HepG2 (cell line): ENCODE results near the gene KIF6. TPM values are rescaled to one million over a fixed set of nuclear protein-coding genes. Genes with fewer than 3 reads are reported as not detected.

Experiments
- CBX5 ChIP-seq: sonication (generic); formaldehyde crosslinking; IDR thresholded peaks from 2 replicates; pipeline ENCODE4 v1.4.0; 2020; ENCODE audit warnings: missing genetic modification reagents, borderline replicate concordance
- FOXM1 ChIP-seq: sonication (generic); formaldehyde crosslinking; IDR thresholded peaks from 2 replicates; pipeline ENCODE4 v1.5.0; 2020; ENCODE audit warnings: missing genetic modification reagents
- HDAC1 ChIP-seq: sonication (generic); formaldehyde crosslinking; IDR thresholded peaks from 2 replicates; pipeline ENCODE4 v1.5.1; 2020; ENCODE audit warnings: mild to moderate bottlenecking, missing genetic modification reagents
- MBD4 ChIP-seq: IDR thresholded peaks from 2 replicates; pipeline ENCODE4 v1.6.1; 2012; ENCODE audit warnings: low read length, inconsistent platforms, borderline replicate concordance
- NONO ChIP-seq, 2 experiments: fragments of 450-650 bp in 1 of 2; sonication (generic) in 1 of 2; formaldehyde crosslinking in 1 of 2; IDR thresholded peaks in 1 of 2; conservative IDR thresholded peaks in 1 of 2; 2 replicates each; pipeline versions ENCODE4 v1.6.1 to v1.8.0; 2017 to 2022; ENCODE audit warnings: mild to moderate bottlenecking in 1 of 2, missing genetic modification reagents in 1 of 2, moderate library complexity in 1 of 2
- POLR2A ChIP-seq, 2 experiments: IDR thresholded peaks; 2 replicates each; pipeline ENCODE4 v1.6.1; 2011; ENCODE audit warnings: low read depth in 2 of 2, low read length in 2 of 2, mild to moderate bottlenecking in 1 of 2, moderate library complexity in 1 of 2; ENCODE audit not compliant: insufficient read depth in 1 of 2
- PTBP1 ChIP-seq: fragments of 200-400 bp; formaldehyde crosslinking; IDR thresholded peaks from 2 replicates; pipeline ENCODE4 v1.6.1; 2018; ENCODE audit warnings: low read length, low read depth; ENCODE audit not compliant: poor library complexity, severe bottlenecking
- RFXANK ChIP-seq: IDR thresholded peaks from 2 replicates; pipeline ENCODE4 v1.6.1; 2016
- SIX4 ChIP-seq: sonication (generic); formaldehyde crosslinking; IDR thresholded peaks from 2 replicates; pipeline ENCODE4 v1.4.0; 2020; ENCODE audit warnings: missing genetic modification reagents
- TFAP4 ChIP-seq: sonication (generic); IDR thresholded peaks from 2 replicates; pipeline ENCODE4 v1.6.1; 2016; ENCODE audit warnings: low read depth, borderline replicate concordance
- ZNF598 ChIP-seq: sonication (generic); formaldehyde crosslinking; IDR thresholded peaks from 2 replicates; pipeline ENCODE4 v1.5.1; 2020; ENCODE audit warnings: mild to moderate bottlenecking, missing genetic modification reagents, borderline replicate concordance
- ZNF768 ChIP-seq: sonication (generic); formaldehyde crosslinking; IDR thresholded peaks from 2 replicates; pipeline ENCODE4 v1.4.0; 2020; ENCODE audit warnings: missing genetic modification reagents
- ZNF782 ChIP-seq: sonication (generic); formaldehyde crosslinking; IDR thresholded peaks from 2 replicates; pipeline ENCODE4 v1.4.0; 2020; ENCODE audit warnings: missing genetic modification reagents, mild to moderate bottlenecking, borderline replicate concordance
- ZSCAN22 ChIP-seq: sonication (generic); formaldehyde crosslinking; IDR thresholded peaks from 2 replicates; pipeline ENCODE4 v1.4.0; 2020; ENCODE audit warnings: mild to moderate bottlenecking, missing genetic modification reagents
- polyA plus RNA-seq, 8 experiments: library from polyadenylated mRNA; depleted of rRNA in 3 of 8; stranded (reverse) in 7 of 8; unstranded in 1 of 8; fragments of >200 nt; fragmentation: Illumina TruSeq in 4 of 8; extraction: Trizol in 4 of 8; gene quantifications; 2 replicates each; pipeline versions ENCODE4 v1.2.1 to v1.2.3, GENCODE V29; 2011 to 2016; ENCODE audit warnings: low read depth in 4 of 8, missing spikeins in 1 of 8, mixed read lengths in 1 of 8; ENCODE audit not compliant: insufficient read depth in 1 of 8
- total RNA-seq, 5 experiments: library from RNA; depleted of rRNA; stranded (reverse); fragments of >200 nt; fragmentation: Illumina TruSeq; extraction: Trizol; gene quantifications; 2 replicates each; pipeline ENCODE4 v1.2.3, GENCODE V29; 2016; ENCODE audit warnings: low read depth in 1 of 5
- TF ChIP-seq, protein P1 (sequence below): sonication (generic); formaldehyde crosslinking; IDR thresholded peaks from 2 replicates; pipeline ENCODE4 v1.8.0; 2022; ENCODE audit warnings: mild to moderate bottlenecking, missing genetic modification reagents
- TF ChIP-seq, protein P2 (sequence below): sonication (generic); formaldehyde crosslinking; IDR thresholded peaks from 2 replicates; pipeline ENCODE4 v1.8.0; 2022; ENCODE audit warnings: missing genetic modification reagents, low read depth, mild to moderate bottlenecking, borderline replicate concordance
- TF ChIP-seq, protein P3 (sequence below): sonication (generic); formaldehyde crosslinking; IDR thresholded peaks from 2 replicates; pipeline ENCODE4 v1.5.0; 2020; ENCODE audit warnings: mild to moderate bottlenecking, missing genetic modification reagents
- TF ChIP-seq, protein P4 (sequence below): sonication (generic); formaldehyde crosslinking; conservative IDR thresholded peaks from 2 replicates; pipeline ENCODE4 v1.4.0; 2020; ENCODE audit warnings: mild to moderate bottlenecking, missing genetic modification reagents, moderate library complexity
- TF ChIP-seq, protein P5 (sequence below): sonication (generic); formaldehyde crosslinking; IDR thresholded peaks from 2 replicates; pipeline ENCODE4 v1.5.0; 2020; ENCODE audit warnings: mild to moderate bottlenecking, missing genetic modification reagents

The KIF6 gene
- total and polyA plus RNA-seq, 2 of the 13 experiments (the other 11 are each of a cell fraction or from before 2014, with no cell fraction given) = 0.04 to 0.27 TPM

GRCh38 chr6:39298061-39298460 is 427.1 kb downstream of the KIF6 start (continued):
- TF ChIP-seq, protein P1, sequence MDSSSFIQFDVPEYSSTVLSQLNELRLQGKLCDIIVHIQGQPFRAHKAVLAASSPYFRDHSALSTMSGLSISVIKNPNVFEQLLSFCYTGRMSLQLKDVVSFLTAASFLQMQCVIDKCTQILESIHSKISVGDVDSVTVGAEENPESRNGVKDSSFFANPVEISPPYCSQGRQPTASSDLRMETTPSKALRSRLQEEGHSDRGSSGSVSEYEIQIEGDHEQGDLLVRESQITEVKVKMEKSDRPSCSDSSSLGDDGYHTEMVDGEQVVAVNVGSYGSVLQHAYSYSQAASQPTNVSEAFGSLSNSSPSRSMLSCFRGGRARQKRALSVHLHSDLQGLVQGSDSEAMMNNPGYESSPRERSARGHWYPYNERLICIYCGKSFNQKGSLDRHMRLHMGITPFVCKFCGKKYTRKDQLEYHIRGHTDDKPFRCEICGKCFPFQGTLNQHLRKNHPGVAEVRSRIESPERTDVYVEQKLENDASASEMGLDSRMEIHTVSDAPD (CRISPR knock-in tag) = no peak
- TF ChIP-seq FOXM1 (CRISPR knock-in tag) (no peak), ZSCAN22 (CRISPR knock-in tag) (no peak), ZNF598 (no peak), ZNF782 (CRISPR knock-in tag) (no peak), TFAP4 (no peak), PTBP1 (no peak), HDAC1 (CRISPR knock-in tag) (peak; percentile 66; the same call in 1 of the 2 replicates), NONO (IDR thresholded peaks at IDR 0.05) (no peak), NONO (CRISPR knock-in tag; conservative IDR thresholded peaks at IDR 0.05) (0 out of 2 replicates have a peak, but pooled peaks have one; percentile 35), MBD4 (no peak), POLR2A (IDR thresholded peaks at IDR 0.05; ENCODE audit: insufficient read depth in 1 of 2, low read depth in 2 of 2, low read length in 2 of 2) (no peak), CBX5 (CRISPR knock-in tag) (no peak), ZNF768 (CRISPR knock-in tag) (no peak), SIX4 (no peak), RFXANK (CRISPR knock-in tag) (no peak)
- TF ChIP-seq, protein P2, sequence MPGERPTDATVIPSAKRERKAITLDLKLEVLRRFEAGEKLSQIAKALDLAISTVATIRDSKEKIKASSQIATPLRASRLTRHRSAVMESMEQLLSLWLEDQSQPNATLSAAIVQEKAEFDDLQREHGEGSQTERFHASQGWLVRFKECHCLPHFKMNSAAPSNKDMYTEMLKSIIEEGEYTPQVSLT (CRISPR knock-in tag) = no peak
- TF ChIP-seq, protein P3, sequence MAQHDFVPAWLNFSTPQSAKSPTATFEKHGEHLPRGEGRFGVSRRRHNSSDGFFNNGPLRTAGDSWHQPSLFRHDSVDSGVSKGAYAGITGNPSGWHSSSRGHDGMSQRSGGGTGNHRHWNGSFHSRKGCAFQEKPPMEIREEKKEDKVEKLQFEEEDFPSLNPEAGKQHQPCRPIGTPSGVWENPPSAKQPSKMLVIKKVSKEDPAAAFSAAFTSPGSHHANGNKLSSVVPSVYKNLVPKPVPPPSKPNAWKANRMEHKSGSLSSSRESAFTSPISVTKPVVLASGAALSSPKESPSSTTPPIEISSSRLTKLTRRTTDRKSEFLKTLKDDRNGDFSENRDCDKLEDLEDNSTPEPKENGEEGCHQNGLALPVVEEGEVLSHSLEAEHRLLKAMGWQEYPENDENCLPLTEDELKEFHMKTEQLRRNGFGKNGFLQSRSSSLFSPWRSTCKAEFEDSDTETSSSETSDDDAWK = no peak
- TF ChIP-seq, protein P4, sequence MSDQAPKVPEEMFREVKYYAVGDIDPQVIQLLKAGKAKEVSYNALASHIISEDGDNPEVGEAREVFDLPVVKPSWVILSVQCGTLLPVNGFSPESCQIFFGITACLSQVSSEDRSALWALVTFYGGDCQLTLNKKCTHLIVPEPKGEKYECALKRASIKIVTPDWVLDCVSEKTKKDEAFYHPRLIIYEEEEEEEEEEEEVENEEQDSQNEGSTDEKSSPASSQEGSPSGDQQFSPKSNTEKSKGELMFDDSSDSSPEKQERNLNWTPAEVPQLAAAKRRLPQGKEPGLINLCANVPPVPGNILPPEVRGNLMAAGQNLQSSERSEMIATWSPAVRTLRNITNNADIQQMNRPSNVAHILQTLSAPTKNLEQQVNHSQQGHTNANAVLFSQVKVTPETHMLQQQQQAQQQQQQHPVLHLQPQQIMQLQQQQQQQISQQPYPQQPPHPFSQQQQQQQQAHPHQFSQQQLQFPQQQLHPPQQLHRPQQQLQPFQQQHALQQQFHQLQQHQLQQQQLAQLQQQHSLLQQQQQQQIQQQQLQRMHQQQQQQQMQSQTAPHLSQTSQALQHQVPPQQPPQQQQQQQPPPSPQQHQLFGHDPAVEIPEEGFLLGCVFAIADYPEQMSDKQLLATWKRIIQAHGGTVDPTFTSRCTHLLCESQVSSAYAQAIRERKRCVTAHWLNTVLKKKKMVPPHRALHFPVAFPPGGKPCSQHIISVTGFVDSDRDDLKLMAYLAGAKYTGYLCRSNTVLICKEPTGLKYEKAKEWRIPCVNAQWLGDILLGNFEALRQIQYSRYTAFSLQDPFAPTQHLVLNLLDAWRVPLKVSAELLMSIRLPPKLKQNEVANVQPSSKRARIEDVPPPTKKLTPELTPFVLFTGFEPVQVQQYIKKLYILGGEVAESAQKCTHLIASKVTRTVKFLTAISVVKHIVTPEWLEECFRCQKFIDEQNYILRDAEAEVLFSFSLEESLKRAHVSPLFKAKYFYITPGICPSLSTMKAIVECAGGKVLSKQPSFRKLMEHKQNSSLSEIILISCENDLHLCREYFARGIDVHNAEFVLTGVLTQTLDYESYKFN (CRISPR knock-in tag) = peak; percentile 55
- TF ChIP-seq, protein P5, sequence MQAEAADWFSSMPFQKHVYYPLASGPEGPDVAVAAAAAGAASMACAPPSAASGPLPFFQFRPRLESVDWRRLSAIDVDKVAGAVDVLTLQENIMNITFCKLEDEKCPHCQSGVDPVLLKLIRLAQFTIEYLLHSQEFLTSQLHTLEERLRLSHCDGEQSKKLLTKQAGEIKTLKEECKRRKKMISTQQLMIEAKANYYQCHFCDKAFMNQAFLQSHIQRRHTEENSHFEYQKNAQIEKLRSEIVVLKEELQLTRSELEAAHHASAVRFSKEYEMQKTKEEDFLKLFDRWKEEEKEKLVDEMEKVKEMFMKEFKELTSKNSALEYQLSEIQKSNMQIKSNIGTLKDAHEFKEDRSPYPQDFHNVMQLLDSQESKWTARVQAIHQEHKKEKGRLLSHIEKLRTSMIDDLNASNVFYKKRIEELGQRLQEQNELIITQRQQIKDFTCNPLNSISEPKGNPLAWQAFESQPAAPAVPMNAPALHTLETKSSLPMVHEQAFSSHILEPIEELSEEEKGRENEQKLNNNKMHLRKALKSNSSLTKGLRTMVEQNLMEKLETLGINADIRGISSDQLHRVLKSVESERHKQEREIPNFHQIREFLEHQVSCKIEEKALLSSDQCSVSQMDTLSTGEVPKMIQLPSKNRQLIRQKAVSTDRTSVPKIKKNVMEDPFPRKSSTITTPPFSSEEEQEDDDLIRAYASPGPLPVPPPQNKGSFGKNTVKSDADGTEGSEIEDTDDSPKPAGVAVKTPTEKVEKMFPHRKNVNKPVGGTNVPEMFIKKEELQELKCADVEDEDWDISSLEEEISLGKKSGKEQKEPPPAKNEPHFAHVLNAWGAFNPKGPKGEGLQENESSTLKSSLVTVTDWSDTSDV (CRISPR knock-in tag) = no peak
